Endothelial cell of hepatic sinusoid (primary cell): ENCODE results near the gene PHLDB2.

Experiments used
- in situ Hi-C: cut with HindIII; loops from 2 replicates; pipeline ENCODE4 v1.10.0; 2017; ENCODE audit warnings: low sequenced_read_pairs

PHLDB2 gene

GRCh38 chr3:111850537-111850936 lies 8.5 kb upstream of the PHLDB2 start:
- in situ Hi-C loops: no loop called here

DNA sequence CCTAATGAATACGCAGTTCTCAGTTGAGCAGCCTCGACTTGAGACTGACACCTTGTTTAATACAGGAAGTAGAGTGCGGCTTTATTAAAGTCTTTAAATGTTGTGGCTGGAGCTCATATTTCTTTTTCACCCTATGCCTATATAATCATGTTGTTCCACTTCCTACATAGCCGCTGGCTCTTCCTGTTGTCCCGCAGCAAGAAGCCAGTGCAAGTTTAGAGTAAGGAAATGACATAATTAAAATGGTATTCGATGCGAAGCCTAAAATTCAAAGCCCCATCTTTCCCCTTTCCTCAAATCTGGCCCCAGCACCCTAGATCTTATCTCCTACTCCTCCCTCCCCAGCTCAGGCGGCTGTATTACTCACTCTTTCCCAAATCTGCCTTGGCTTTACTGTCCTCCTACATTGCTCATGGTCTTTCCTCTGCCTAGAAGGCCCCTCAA lies 7.5 kb upstream of the PHLDB2 start:
- in situ Hi-C loops: no loop called here

- in situ Hi-C loops: no loop called here
Measured at GRCh38 chr3:111852540-111852939, 6.5 kb upstream of the PHLDB2 start.

GRCh38 chr3:111853068-111853467 lies 6.0 kb upstream of the PHLDB2 start:
- in situ Hi-C loops: no loop called here

- in situ Hi-C loops: no loop called here
Measured at GRCh38 chr3:111854990-111855389, 4.1 kb upstream of the PHLDB2 start.

DNA sequence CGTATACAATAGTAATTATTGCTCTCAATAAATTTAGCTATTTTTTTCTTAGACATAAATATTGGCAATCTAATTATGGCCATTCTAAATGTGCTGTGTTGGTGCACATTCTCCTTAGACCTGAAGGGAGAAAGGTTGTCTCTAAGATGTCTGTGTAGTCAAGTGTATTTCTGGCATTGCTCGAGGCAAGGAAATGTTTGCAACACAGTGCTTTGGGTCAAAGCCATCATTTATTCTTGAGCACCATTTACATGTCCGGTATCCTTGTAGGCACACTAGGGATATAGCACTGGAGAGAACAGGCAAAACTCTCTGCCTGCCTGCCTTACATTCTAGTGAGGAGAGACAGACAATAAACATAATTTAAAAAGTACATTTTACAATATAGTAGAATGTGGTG lies 2.6 kb upstream of the PHLDB2 start:
- in situ Hi-C loops: no loop called here

GRCh38 chr3:111857474-111857873 lies 1.6 kb upstream of the PHLDB2 start:
- in situ Hi-C loops: no loop called here

DNA sequence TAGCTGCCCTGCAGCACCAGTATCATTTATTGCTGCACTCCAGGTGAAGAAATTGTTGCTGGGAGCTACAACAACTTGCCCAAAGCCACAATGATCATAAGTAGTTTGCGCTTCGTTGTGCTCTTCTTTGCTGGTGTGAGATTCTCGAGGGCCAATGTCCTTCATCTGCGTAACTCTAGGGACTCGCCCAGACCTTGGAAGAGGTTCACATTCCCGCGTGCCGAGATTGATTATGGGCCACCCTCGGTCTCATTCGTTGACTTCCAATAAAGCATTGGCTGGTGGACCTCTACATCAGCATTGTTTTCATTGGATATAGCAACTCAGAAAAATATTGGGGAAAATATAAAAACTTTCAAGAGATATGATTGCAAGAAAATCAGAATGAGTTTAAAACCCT lies 423 bp upstream of the PHLDB2 start:
- in situ Hi-C loops: no loop called here

GRCh38 chr3:111859974-111860859 lies 1.2 kb downstream of the PHLDB2 start:
- in situ Hi-C loops: loop anchor here (5.0 kb wide), 1 partner anchor 143 kb away; no protein-coding TSS in a partner anchor

DNA sequence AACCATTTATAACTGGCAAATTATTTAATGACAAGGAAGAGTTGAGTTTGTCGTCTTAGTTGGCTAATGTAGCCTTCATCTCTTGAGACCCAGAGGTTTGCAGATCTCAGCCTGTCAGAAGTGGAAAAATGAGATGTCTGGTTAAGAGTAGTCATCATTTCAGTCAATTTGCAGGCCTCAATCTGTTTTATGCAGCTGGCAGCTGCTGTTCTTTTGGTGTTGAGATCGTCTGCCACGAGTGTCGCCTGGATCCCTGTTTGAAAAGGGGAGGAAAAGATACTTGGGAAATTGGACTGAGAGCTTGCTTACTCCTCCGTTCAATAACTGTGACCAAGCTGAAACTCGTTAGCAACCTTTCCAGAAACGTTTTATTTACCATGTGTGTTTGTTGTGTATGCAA lies 2.3 kb downstream of the PHLDB2 start:
- in situ Hi-C loops: loop anchor here (5.0 kb wide), 1 partner anchor 144 kb away; no protein-coding TSS in a partner anchor

- in situ Hi-C loops: loop anchor here (5.0 kb wide), 1 partner anchor 145 kb away; no protein-coding TSS in a partner anchor
Measured at GRCh38 chr3:111862415-111862814, 3.4 kb downstream of the PHLDB2 start.

DNA sequence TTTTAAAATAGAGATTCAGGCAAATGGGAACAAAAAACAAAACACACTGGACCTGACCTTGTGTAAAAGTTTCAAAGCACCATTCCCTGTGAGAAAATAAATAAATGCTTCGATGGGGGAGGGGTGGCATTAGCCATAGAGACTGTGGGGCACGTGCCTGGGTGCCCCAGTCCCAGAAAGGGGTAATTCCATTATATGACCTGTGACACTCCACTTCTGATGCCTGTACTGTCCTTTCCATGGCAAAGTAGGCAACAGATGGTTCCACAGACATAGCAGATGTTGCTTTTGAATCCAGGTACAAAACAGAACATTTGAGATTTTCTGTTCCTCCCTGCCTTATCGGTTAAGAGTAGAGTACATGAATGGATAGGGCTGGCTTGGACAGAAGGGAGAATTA lies 3.9 kb downstream of the PHLDB2 start:
- in situ Hi-C loops: loop anchor here (5.0 kb wide), 1 partner anchor 146 kb away; no protein-coding TSS in a partner anchor

- in situ Hi-C loops: loop anchor here (5.0 kb wide), 1 partner anchor 147 kb away; no protein-coding TSS in a partner anchor
Measured at GRCh38 chr3:111863942-111864694, 5.1 kb downstream of the PHLDB2 start.

- in situ Hi-C loops: loop anchor here (5.0 kb wide), 1 partner anchor 148 kb away; no protein-coding TSS in a partner anchor
Measured at GRCh38 chr3:111864821-111865656, 6.0 kb downstream of the PHLDB2 start.

- in situ Hi-C loops: no loop called here
Measured at GRCh38 chr3:111867889-111868426, 8.9 kb downstream of the PHLDB2 start.

DNA sequence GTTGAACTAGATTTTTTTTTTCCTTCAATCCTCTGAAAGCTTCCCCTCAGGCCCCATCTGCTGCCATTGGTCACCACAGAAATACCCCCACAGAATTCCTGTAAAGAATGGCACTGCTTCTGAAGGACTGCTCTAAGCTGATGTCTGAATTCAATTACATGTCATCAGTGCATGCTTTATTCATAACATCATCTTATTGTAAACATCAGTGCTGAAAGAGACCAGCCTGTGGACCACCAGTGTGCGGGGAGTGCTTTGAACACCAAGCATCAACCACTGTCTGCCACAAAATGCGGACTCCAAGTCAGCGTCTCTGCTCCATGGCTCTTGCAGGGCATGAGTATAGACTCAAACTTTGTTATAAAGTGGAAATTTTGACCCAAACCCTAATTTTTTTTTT lies 11.6 kb downstream of the PHLDB2 start:
- in situ Hi-C loops: loop anchor here (5.0 kb wide), 2 partner anchors 97 to 293 kb away; no protein-coding TSS in a partner anchor

- in situ Hi-C loops: loop anchor here (5.0 kb wide), 2 partner anchors 95 to 295 kb away; no protein-coding TSS in a partner anchor
Measured at GRCh38 chr3:111871809-111872623, 13.0 kb downstream of the PHLDB2 start.

DNA sequence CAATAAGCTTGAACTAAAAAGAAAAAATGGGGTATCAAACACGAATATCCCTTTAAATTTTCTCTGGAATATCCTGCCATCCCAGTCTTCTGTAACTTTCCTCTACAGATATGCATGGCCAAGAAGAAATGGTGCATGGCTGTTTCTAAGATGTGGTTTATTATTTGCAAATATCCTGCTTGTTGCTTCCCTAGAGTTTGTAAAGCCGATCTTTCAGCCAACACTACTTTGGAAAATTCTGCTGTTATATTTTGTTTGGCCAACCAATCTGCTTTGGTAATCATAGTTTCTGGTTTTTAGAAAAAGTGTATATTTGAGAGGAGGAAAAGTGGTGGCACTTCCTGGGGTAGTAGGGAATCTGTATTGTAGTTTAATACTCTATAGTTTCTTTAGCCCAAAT lies 13.9 kb downstream of the PHLDB2 start:
- in situ Hi-C loops: loop anchor here (5.0 kb wide), 2 partner anchors 94 to 296 kb away; no protein-coding TSS in a partner anchor

DNA sequence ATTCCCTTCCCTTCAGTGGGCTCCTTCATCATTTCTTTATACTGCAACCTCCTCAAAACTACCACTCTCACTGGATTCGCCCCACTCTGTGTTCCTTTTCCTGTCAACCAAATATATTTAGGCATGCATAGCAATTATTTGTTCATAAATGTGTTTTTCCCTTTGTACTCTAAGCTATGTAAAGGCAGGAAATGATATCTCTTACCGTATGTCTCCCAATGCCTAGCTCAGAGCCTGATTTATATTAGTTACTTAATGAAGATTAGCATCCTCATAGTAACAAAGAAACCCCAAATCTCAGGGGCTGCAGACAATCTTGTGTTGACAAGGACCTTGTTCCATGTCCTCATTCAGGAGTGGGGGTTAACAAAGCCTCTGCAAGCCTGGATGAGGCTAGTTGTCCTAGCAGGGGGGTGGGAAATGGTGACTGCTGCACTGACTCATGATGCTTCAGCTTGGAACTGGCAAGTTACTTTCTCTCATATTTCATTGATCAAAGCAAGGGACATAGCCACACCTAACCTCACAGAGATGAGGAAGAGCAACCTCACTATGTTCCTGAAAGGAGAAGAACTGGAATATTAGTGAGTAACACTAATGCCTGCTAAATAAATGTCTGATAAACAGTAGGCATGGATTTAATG lies 15.2 kb downstream of the PHLDB2 start:
- in situ Hi-C loops: loop anchor here (5.0 kb wide), 2 partner anchors 93 to 297 kb away; no protein-coding TSS in a partner anchor
